ENCODE data around the gene DLGAP1. TPM values are rescaled to one million over a fixed set of nuclear protein-coding genes. Genes with fewer than 3 reads are reported as not detected.
A peak's percentile ranks its signal among the peaks of the same experiment; 100 is the strongest.

Gene DLGAP1
- total and polyA plus RNA-seq, 10 of the 15 experiments (the other 5 are each of a cell fraction or from before 2014, with no cell fraction given), result 0.23 to 27.6 (median 1.9) TPM

DNA sequence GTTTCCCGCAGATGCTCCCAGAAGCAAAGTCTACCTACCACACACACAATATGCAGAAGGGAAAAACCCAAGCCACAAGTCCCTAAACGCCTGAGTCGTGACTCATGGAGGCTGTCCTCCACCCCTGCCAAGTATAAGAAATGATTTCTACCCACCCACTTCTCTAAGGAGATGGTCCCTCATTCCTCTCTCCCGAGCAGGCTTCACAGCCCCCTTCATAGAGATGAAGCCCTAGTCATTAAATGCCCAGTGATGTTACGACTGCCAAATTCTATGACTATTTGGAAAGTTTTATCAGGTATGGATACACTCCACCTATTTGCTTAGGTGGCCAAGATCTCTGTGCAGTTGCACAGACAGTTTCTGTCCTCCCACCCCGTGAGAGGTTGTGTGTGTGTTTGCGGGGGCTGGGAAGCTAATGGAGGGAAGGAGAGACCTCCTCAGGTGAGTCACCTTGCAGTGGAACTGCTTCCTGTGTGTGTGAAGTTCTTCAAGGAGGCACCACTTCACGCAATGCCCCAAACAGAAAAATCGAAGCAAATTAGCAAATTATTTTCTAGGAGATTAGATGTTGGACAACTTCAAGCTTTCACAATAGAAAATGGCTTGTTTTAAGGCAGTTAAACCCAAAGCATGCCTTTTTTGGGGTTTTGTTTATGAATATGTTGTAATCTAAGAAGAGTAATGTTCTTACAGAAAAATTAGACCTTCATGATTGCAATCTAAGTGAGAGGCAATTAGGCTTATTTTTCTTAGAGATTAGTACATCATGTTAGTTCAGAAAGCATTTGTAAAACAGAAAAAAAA, 830.0 kb downstream of the DLGAP1 start:
- CTCF ChIA-PET, result interaction anchor here (0.5 to 1.4 kb wide), 2 partner anchors 20 to 30 kb away, joined by 3 read pairs; no protein-coding TSS in a partner anchor
- Histone ChIP-seq H3K27ac (ENCODE audit: control insufficient read depth, insufficient read depth) (no peak overlapping the region), H3K27me3 (replicated peaks in 1 of 2; ENCODE audit: control insufficient read depth in 2 of 2, insufficient read depth in 2 of 2, low read length in 1 of 2) (no peaks in the 10 kb centered on the region), H3K4me1 (ENCODE audit: control insufficient read depth, insufficient read depth, low read length) (no peaks in the 10 kb centered on the region), H2AFZ (ENCODE audit: control insufficient read depth, low read depth, low read length) (no peak overlapping the region), H3K9me3 (replicated peaks; ENCODE audit: control insufficient read depth, insufficient read depth, low read length) (no peaks in the 10 kb centered on the region), H3K9ac (ENCODE audit: control insufficient read depth, insufficient read depth, low read length) (no peak overlapping the region), H3K4me3 (no peak overlapping the region), H3K79me2 (ENCODE audit: control insufficient read depth, insufficient read depth, low read length) (no peaks in the 10 kb centered on the region), H3K36me3 (ENCODE audit: control insufficient read depth in 2 of 2, insufficient read depth in 2 of 2, low read length in 1 of 2) (no peaks in the 10 kb centered on the region; a peak in 1 of 4 replicates), H3K4me2 (ENCODE audit: control insufficient read depth, insufficient read depth) (no peak overlapping the region), H4K20me1 (ENCODE audit: control insufficient read depth, insufficient read depth) (no peaks in the 10 kb centered on the region)
- in situ Hi-C loops (cut with MboI), result no loop called here
- SMC1A ChIA-PET (ENCODE audit: uncharacterized antibody, unreplicated experiment), result interaction anchor here (0.5 to 0.6 kb wide), 2 partner anchors 29 to 1014 kb away, joined by 3 read pairs; no protein-coding TSS in a partner anchor
- RAD21 ChIA-PET (ENCODE audit: unreplicated experiment), result no interaction called here
- POLR2A ChIA-PET, result interaction anchor here (0.7 kb wide), 1 partner anchor 1746 kb away, joined by 3 read pairs; no protein-coding TSS in a partner anchor
- FAIRE-seq (no peak), DNase-seq (ENCODE audit: low read depth, low spot score) (no peak), ATAC-seq (peak; percentile 84)
- BruUV-seq (replicated peaks), result no TSS peak
- WGBS (ENCODE audit: insufficient coverage, insufficient replicate concordance, low lambda C conversion rate, missing lambda C conversion rate), result 20% methylated on average over 9 of the region's 9 CpGs
- TF ChIP-seq BHLHE40 (IDR thresholded peaks at IDR 0.05; ENCODE audit: borderline replicate concordance in 1 of 2, low read depth in 2 of 2, low read length in 1 of 2), result peak in 1 of 2 experiments; percentile 21; a peak in 1 of 4 replicates
- no peak for TF ChIP-seq SIN3A (IDR thresholded peaks at IDR 0.05; ENCODE audit: low read depth, low read length)
- no peak for TF ChIP-seq MTA2 (IDR thresholded peaks at IDR 0.05; ENCODE audit: low read depth)
- TF ChIP-seq SP1 (IDR thresholded peaks at IDR 0.05; ENCODE audit: low read depth, low read length), result no peak
- peak; percentile 56 for TF ChIP-seq MEF2B (IDR thresholded peaks at IDR 0.05; ENCODE audit: partially characterized antibody, poor library complexity, severe bottlenecking)
- no peak for TF ChIP-seq POLR2AphosphoS5 (IDR thresholded peaks at IDR 0.05; ENCODE audit: low read length)
- peak; percentile 57; the same call in 1 of the 2 replicates for TF ChIP-seq IKZF1 (conservative IDR thresholded peaks at IDR 0.05)
- TF ChIP-seq IKZF2 (IDR thresholded peaks at IDR 0.05), result peak; percentile 50 to 73; a peak in 3 of 4 replicates
- 0 out of 4 replicates have a peak, but pooled peaks of 1 of the 2 experiments have one; percentile 19 for TF ChIP-seq EP300 (IDR thresholded peaks at IDR 0.05; ENCODE audit: borderline replicate concordance in 1 of 2, control insufficient read depth in 1 of 2, low read depth in 2 of 2, low read length in 2 of 2)
- TF ChIP-seq MYB (IDR thresholded peaks at IDR 0.05; ENCODE audit: borderline replicate concordance, low read depth, low read length), result no peak
- TF ChIP-seq EGR1 (IDR thresholded peaks at IDR 0.05; ENCODE audit: borderline replicate concordance in 1 of 2, low read depth in 2 of 2, low read length in 2 of 2), result no peak
- 0 out of 2 replicates have a peak, but pooled peaks have one; percentile 30 for TF ChIP-seq NBN (IDR thresholded peaks at IDR 0.05)
- intact Hi-C loops (cut with micrococcal nuclease; ENCODE audit: unreplicated experiment), result no loop called here
